22Rv1 (cell line): ENCODE measurements around the gene IGF1.

Experiments
- H3K27ac ChIP-seq: fragments of 450-650 bp; 2 replicates; pipeline ENCODE4 v1.5.1; 2017
- CTCF ChIP-seq: fragments of 450-650 bp; IDR thresholded peaks from 2 replicates; pipeline ENCODE4 v1.5.1; 2017; ENCODE audit warnings: mild to moderate bottlenecking
- ZFX ChIP-seq: fragments of 450-650 bp; IDR thresholded peaks from 2 replicates; pipeline ENCODE4 v1.6.1; 2017; ENCODE audit warnings: antibody characterized with exemption, borderline replicate concordance

IGF1 gene

GRCh38 chr12:102429211-102430154 lies 50.9 kb downstream of the IGF1 start:
- TF ChIP-seq CTCF (no peak), ZFX (no peak)
- no peak overlapping the region for H3K27ac ChIP-seq

GRCh38 chr12:102427543-102427941 lies 52.8 kb downstream of the IGF1 start:
- H3K27ac ChIP-seq = no peak overlapping the region
- TF ChIP-seq CTCF (no peak), ZFX (no peak)

GRCh38 chr12:102426599-102427542 lies 53.5 kb downstream of the IGF1 start:
- H3K27ac ChIP-seq = no peak overlapping the region
- TF ChIP-seq CTCF (no peak), ZFX (no peak)

- H3K27ac ChIP-seq = no peak overlapping the region
- TF ChIP-seq ZFX (no peak), CTCF (no peak)
These were observed 55.0 kb downstream of the IGF1 start for GRCh38 chr12:102425109-102426039.

GRCh38 chr12:102423462-102423861 lies 56.9 kb downstream of the IGF1 start:
- no peak overlapping the region for H3K27ac ChIP-seq
- TF ChIP-seq CTCF (no peak), ZFX (no peak)

GRCh38 chr12:102421802-102422583 lies 58.4 kb downstream of the IGF1 start:
- TF ChIP-seq ZFX (no peak), CTCF (no peak)
- H3K27ac ChIP-seq = no peak overlapping the region
